Measurements from ENCODE around the gene NTHL1. TPM values are rescaled to one million over a fixed set of nuclear protein-coding genes. Genes with fewer than 3 reads are reported as not detected.
A peak's percentile ranks its signal among the peaks of the same experiment; 100 is the strongest.

The NTHL1 gene
- total and polyA plus RNA-seq, 9 of the 15 experiments (the other 6 are each of a cell fraction or from before 2014, with no cell fraction given), result 1.1 to 58.8 (median 17.6) TPM

DNA sequence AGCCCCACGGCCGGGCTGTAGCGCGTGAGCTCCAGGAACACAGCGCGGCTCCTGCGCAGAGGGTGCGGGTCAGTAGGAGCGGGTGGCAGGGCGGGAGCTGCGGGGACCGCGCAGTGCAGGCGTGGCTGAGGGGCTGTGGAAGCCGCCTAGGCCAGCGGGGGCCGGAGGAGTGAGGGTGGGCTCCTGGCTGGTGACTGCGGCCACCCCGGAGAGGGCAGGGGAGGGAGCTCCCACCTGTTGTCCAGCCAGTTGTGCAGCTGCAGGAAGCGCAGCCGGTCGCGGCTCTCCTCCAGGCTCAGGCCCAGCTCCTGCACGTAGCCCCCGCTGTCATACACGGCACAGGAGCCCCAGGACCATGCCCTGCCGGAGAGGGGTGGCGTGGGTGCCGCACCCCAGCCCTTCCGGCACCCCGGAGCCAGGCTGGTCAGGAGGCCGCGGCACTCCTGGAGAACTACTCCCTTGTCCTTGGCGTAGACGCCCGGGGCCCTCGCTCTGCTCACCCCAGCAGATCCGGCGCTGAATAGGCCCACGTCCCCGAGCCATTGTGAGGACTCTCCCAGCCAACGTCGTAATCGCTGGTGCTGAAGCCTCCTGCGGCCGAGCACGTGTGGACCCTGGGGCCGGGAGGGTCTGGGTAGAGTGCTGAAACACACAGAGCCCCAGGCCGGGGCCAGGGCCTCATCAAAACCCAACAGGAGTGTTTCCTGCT, 44.1 kb upstream of the NTHL1 start:
- Histone ChIP-seq H3K36me3 (ENCODE audit: control insufficient read depth, insufficient read depth, low read length) (peaks cover 71% of the 10 kb centered on the region; the same call in 2 of the 3 replicates), H3K27me3 (ENCODE audit: control insufficient read depth in 2 of 2, insufficient read depth in 2 of 2, low read length in 2 of 2) (no peaks in the 10 kb centered on the region), H3K27ac (ENCODE audit: extremely low read depth, low read depth, low read length) (no peak overlapping the region), H4K20me1 (replicated peaks; ENCODE audit: control insufficient read depth, insufficient read depth, low read length) (no peaks in the 10 kb centered on the region), H3K9me3 (replicated peaks; ENCODE audit: control insufficient read depth, insufficient read depth, low read depth, low read length) (no peaks in the 10 kb centered on the region), H3K4me3 (no peak overlapping the region), H3K79me2 (ENCODE audit: control insufficient read depth, insufficient read depth, low read length) (no peaks in the 10 kb centered on the region), H3K9me1 (ENCODE audit: control insufficient read depth, insufficient read depth, low read length) (no peaks in the 10 kb centered on the region), H3K4me1 (replicated peaks in 1 of 2; ENCODE audit: control insufficient read depth in 2 of 2, insufficient read depth in 2 of 2, low read length in 2 of 2) (peaks cover 0 to 28% of the 10 kb centered on the region in 2 experiments; a peak in 1 of 5 replicates), H3K9ac (ENCODE audit: insufficient read depth in 1 of 2, low read depth in 2 of 2, low read length in 2 of 2) (no peak overlapping the region), H3K4me2 (ENCODE audit: insufficient read depth, low read length) (no peak overlapping the region), H2AFZ (ENCODE audit: low read depth, low read length) (no peak overlapping the region)
- no peak for DNase-seq (ENCODE audit: extremely low read depth in 1 of 4, low spot score in 3 of 4)
- in situ Hi-C loops (cut with MboI) (no loop called here), intact Hi-C loops (cut with micrococcal nuclease) (no loop called here)
- WGBS (ENCODE audit: insufficient coverage, low coverage, missing lambda C conversion rate), result 98% methylated on average over 23 of the region's 49 CpGs
- BruUV-seq (replicated peaks), result no TSS peak
- no peak for FAIRE-seq
- CTCF ChIA-PET (ENCODE audit: low intra/inter-chr PET ratio), result no interaction called here
- no peak for ATAC-seq
- POLR2A ChIA-PET, result interaction anchor here (1.4 kb wide), 1 partner anchor 11 kb away, joined by 10 read pairs; no protein-coding TSS in a partner anchor
- TF ChIP-seq, protein P1, sequence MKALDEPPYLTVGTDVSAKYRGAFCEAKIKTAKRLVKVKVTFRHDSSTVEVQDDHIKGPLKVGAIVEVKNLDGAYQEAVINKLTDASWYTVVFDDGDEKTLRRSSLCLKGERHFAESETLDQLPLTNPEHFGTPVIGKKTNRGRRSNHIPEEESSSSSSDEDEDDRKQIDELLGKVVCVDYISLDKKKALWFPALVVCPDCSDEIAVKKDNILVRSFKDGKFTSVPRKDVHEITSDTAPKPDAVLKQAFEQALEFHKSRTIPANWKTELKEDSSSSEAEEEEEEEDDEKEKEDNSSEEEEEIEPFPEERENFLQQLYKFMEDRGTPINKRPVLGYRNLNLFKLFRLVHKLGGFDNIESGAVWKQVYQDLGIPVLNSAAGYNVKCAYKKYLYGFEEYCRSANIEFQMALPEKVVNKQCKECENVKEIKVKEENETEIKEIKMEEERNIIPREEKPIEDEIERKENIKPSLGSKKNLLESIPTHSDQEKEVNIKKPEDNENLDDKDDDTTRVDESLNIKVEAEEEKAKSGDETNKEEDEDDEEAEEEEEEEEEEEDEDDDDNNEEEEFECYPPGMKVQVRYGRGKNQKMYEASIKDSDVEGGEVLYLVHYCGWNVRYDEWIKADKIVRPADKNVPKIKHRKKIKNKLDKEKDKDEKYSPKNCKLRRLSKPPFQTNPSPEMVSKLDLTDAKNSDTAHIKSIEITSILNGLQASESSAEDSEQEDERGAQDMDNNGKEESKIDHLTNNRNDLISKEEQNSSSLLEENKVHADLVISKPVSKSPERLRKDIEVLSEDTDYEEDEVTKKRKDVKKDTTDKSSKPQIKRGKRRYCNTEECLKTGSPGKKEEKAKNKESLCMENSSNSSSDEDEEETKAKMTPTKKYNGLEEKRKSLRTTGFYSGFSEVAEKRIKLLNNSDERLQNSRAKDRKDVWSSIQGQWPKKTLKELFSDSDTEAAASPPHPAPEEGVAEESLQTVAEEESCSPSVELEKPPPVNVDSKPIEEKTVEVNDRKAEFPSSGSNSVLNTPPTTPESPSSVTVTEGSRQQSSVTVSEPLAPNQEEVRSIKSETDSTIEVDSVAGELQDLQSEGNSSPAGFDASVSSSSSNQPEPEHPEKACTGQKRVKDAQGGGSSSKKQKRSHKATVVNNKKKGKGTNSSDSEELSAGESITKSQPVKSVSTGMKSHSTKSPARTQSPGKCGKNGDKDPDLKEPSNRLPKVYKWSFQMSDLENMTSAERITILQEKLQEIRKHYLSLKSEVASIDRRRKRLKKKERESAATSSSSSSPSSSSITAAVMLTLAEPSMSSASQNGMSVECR (CRISPR knock-in tag; IDR thresholded peaks at IDR 0.05), result no peak
- TF ChIP-seq NCOA4 (IDR thresholded peaks at IDR 0.05; ENCODE audit: partially characterized antibody), result no peak
- no peak for TF ChIP-seq MYNN (IDR thresholded peaks at IDR 0.05)
- TF ChIP-seq MYNN (CRISPR knock-in tag; IDR thresholded peaks at IDR 0.05), result no peak
- no peak for TF ChIP-seq SREBF1 (IDR thresholded peaks at IDR 0.05; ENCODE audit: borderline replicate concordance, low read depth, low read length)
- no peak for TF ChIP-seq ZBTB1 (CRISPR knock-in tag; IDR thresholded peaks at IDR 0.05; ENCODE audit: borderline replicate concordance, low read depth)
- no peak for TF ChIP-seq BRD4 (IDR thresholded peaks at IDR 0.05)
- no peak for TF ChIP-seq RBM39 (optimal IDR thresholded peaks at IDR 0.05; ENCODE audit: low read depth, low read length)
- no peak for TF ChIP-seq RBM15 (IDR thresholded peaks at IDR 0.05; ENCODE audit: insufficient read depth, low read length)
- TF ChIP-seq ARHGAP35 (IDR thresholded peaks at IDR 0.05; ENCODE audit: partially characterized antibody), result no peak
- TF ChIP-seq RBM22 (IDR thresholded peaks at IDR 0.05; ENCODE audit: low read depth, low read length, poor library complexity, severe bottlenecking), result peak; percentile 72
- TF ChIP-seq, protein P2, sequence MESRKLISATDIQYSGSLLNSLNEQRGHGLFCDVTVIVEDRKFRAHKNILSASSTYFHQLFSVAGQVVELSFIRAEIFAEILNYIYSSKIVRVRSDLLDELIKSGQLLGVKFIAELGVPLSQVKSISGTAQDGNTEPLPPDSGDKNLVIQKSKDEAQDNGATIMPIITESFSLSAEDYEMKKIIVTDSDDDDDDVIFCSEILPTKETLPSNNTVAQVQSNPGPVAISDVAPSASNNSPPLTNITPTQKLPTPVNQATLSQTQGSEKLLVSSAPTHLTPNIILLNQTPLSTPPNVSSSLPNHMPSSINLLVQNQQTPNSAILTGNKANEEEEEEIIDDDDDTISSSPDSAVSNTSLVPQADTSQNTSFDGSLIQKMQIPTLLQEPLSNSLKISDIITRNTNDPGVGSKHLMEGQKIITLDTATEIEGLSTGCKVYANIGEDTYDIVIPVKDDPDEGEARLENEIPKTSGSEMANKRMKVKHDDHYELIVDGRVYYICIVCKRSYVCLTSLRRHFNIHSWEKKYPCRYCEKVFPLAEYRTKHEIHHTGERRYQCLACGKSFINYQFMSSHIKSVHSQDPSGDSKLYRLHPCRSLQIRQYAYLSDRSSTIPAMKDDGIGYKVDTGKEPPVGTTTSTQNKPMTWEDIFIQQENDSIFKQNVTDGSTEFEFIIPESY (CRISPR knock-in tag; IDR thresholded peaks at IDR 0.05), result peak; percentile 15; the same call in 1 of the 2 replicates
- peak; percentile 47 for TF ChIP-seq POLR2G (IDR thresholded peaks at IDR 0.05; ENCODE audit: low read depth, low read length)
- no peak for TF ChIP-seq SMARCE1 (IDR thresholded peaks at IDR 0.05)
- no peak for TF ChIP-seq ETV5 (CRISPR knock-in tag; IDR thresholded peaks at IDR 0.05; ENCODE audit: low read depth)

All from K562 (cell line).